GM19239 (cell line): Measurements from ENCODE around the gene GTSE1.

Source experiments
- DNase-seq: peaks from one replicate; pipeline ENCODE4 v3.0.0; 2011; ENCODE audit warnings: low spot score; ENCODE audit not compliant: insufficient read length
- FAIRE-seq: peaks from 2 replicates; lab custom pipeline; 2011; peaks lifted over from hg19 to GRCh38; lab: Jason Lieb, UNC

Gene GTSE1

DNA sequence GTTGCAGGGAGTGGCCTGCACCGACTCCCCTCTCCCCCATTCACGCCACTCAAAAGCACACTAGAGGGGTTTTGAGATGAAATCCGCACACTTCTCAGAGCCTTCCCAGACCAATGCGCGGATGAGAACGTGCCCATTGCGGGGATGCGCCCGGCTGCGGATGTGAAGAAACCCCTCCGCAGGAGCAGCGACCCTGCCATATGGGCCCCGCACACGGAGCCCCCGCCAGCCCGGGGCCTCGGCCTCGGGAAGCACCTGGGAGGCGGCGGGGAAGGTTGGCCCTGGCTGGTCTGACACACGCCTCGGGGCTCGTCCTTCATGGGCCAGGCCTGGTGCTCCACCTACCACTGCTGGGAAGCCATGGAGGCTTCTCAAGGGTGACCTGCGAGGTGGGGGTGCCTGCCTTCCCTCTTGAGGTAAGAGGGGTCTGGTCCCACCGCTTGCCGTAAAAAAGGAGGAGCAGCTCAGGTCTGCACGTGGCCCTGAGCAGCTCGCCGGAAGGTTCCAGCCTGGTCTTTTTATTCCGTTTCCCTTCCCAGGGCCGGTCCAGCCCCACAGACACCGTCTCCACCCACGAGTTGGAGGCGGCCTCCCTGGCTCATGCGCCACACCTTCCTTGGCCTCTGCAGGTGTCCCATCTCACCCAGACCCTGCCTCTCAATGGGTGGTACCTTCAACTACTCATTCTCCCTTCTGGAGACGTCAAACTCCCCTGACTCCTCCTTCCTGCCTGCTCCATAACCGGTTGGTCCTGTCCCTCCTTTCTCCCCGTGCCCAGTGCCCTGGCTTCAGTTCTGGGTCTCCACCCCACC is 78.2 kb downstream of the GTSE1 start:
- no peak for DNase-seq
- no peak for FAIRE-seq

GRCh38 chr22:46376111-46376510 is 79.4 kb downstream of the GTSE1 start:
- DNase-seq (no peak), FAIRE-seq (no peak)

DNA sequence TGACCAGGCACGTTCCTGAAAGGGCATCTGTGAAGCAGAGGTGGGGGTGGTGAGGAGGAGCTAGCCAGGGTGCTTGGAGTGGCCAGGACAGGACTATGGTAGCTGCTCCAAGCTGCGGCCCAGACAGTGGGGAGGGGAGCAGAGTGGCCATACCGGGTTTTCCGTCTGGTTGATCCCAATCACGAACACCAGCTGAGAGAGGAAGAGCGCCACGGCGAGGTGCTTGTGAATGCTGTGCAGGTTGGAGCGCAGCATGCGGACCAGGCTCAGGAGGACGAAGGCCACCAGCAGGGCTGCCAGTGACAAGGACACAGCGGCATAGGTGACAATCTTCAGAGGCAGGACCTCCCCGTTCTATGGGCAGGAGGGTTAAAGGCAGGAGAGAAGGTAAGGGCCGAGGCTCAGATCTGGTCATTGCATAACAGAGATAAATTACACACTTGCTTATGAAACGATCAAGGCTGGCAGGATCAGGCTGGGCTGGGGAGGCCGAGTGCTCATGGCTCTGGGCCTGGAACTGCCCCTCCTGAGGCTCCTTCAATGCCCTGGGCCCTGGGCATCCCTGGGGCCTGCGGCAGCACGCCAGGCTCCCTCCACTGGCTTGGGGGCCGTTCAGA is 80.3 kb downstream of the GTSE1 start:
- no peak for FAIRE-seq
- no peak for DNase-seq

DNA sequence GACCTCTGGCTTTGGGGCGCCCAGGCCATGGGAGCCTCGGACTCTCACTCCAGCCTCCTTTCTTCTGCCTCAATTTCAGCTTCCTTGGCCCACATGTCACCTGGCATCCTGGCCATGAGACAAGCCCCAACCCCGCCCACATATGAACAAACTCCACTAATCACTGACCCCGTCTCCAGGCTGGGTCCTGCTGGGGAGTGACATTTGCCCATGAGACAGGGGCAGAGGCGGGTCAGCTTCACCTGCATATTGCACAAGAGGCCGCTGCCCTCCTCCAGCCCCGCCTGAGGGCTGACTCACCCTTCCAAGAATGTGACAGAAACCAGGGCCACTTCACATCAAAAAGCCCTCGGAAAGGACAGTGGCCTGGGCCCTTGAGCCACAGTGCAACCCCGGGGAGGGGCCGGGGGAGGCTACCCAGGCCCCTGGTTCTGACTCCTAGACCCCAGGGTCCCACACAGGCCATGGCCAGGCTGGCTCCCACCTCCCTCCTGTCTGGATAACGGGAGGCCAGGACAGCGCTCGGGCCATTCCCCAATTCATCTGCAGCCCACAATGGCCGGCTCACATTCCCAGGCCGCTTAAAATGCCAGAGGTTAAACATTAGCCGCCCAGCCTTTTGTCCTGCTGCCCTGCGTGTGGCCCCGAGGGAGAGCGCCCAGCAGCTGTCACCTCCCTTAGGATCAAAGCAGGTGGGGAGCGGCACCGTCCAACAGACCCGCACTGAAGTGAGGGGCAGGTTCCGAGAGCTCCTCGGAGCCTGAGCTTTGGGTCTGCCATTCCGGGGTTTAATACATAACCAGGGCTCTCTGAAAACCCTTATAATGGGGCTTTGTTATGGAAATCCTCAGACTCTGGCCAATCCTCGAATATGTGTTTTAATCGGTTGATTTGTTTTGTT is 81.1 kb downstream of the GTSE1 start:
- DNase-seq (no peak), FAIRE-seq (no peak)

DNA sequence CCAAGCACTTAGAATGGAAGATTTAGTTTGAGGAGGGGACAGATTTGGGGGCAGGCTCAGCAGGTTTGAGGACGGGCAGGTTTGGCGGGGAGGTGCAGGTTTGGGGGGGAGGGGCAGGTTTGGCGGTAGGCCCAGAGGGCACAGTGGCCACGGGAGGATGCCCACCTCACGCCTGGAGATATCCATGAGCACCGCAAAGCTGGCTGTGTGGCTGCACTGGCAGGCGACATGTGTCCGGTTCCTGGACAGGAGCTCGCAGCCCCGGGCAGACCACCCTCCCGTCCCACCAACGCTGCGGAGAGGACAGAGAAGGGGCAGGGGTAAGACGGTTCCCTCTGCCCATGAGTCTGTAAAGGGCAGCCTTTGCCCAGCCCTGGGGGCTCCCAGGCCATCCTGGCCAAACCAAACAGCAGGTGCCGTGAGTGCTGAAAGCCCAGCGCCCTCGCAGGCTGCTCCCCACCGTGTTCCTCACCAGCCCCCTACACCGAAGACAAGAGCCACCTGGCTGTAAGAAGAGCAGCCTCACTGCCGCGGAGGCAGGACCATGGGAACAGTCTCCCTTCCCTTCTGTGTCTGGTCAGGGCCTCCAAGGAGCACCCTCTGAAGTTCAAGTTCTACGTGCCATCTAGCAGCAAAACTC is 81.9 kb downstream of the GTSE1 start:
- FAIRE-seq (no peak), DNase-seq (no peak)

- DNase-seq (no peak), FAIRE-seq (no peak)
Observed at GRCh38 chr22:46379066-46379930, 82.6 kb downstream of the GTSE1 start.

- DNase-seq (no peak), FAIRE-seq (no peak)
Observed at GRCh38 chr22:46380069-46380468, 83.4 kb downstream of the GTSE1 start.
